H7 (cell line): Measurements from ENCODE around the gene GNAQ. TPM values are rescaled to one million over a fixed set of nuclear protein-coding genes. Genes with fewer than 3 reads are reported as not detected.
"Not testable (repeated sequence)": the region's sequence is repeated elsewhere in the genome, so short reads cannot be mapped to it uniquely, and the experiment has no call there.

ENCODE experiments used
- DNase-seq: peaks from one replicate; pipeline ENCODE4 v3.0.0; 2012
- H3K27me3 ChIP-seq: 2 replicates; pipeline ENCODE4 v1.6.0; 2011; ENCODE audit warnings: mild to moderate bottlenecking, low read length; ENCODE audit not compliant: control insufficient read depth, insufficient read depth
- H3K36me3 ChIP-seq: replicated peaks from 2 replicates; pipeline ENCODE4 v1.5.1; 2011; ENCODE audit warnings: low read length; ENCODE audit not compliant: control insufficient read depth, insufficient read depth
- H3K4me3 ChIP-seq: 2 replicates; pipeline ENCODE4 v1.5.1; 2011; ENCODE audit warnings: low read depth, mild to moderate bottlenecking, control low read depth, low read length, moderate library complexity; ENCODE audit not compliant: insufficient read depth
- total RNA-seq: library from RNA; depleted of rRNA; stranded (reverse); fragments of >200 nt; shearing (Covaris generic); gene quantifications from 2 replicates; pipeline ENCODE4 v1.2.3, GENCODE V29; 2014

GNAQ gene
- total RNA-seq, 1 experiment from 2014 or later: 24.8 TPM

- Histone ChIP-seq H3K4me3 (no peak overlapping the region), H3K27me3 (no peaks in the 10 kb centered on the region), H3K36me3 (no peaks in the 10 kb centered on the region; the same call in 1 of the 2 replicates)
- no peak for DNase-seq
Measured at GRCh38 chr9:77893706-77894105, 137.9 kb downstream of the GNAQ start.

GRCh38 chr9:77892955-77893514, 138.6 kb downstream of the GNAQ start:
- Histone ChIP-seq H3K4me3 (no peak overlapping the region), H3K27me3 (no peaks in the 10 kb centered on the region), H3K36me3 (no peaks in the 10 kb centered on the region; the same call in 1 of the 2 replicates)
- DNase-seq: no peak

GRCh38 chr9:77892171-77892570, 139.4 kb downstream of the GNAQ start:
- Histone ChIP-seq H3K4me3 (no peak overlapping the region), H3K36me3 (no peaks in the 10 kb centered on the region; the same call in 1 of the 2 replicates), H3K27me3 (no peaks in the 10 kb centered on the region)
- peak; percentile 10 for DNase-seq

GRCh38 chr9:77891128-77891800, 140.3 kb downstream of the GNAQ start:
- H3K36me3 ChIP-seq: no peaks in the 10 kb centered on the region; the same call in 1 of the 2 replicates
- DNase-seq: no peak
- no peak overlapping the region for H3K4me3 ChIP-seq
- no peaks in the 10 kb centered on the region for H3K27me3 ChIP-seq

- Histone ChIP-seq H3K27me3 (no peaks in the 10 kb centered on the region), H3K4me3 (no peak overlapping the region), H3K36me3 (no peaks in the 10 kb centered on the region)
- no peak for DNase-seq
Measured at GRCh38 chr9:77887662-77888061, 143.9 kb downstream of the GNAQ start.

- Histone ChIP-seq H3K27me3 (no peaks in the 10 kb centered on the region), H3K4me3 (no peak overlapping the region), H3K36me3 (no peaks in the 10 kb centered on the region)
- no peak for DNase-seq
Measured at GRCh38 chr9:77885104-77885672, 146.4 kb downstream of the GNAQ start.

GRCh38 chr9:77883846-77884771, 147.5 kb downstream of the GNAQ start:
- no peaks in the 10 kb centered on the region for H3K27me3 ChIP-seq
- no peaks in the 10 kb centered on the region for H3K36me3 ChIP-seq
- no peak overlapping the region for H3K4me3 ChIP-seq
- peak; percentile 4 for DNase-seq

- H3K27me3 ChIP-seq: no peaks in the 10 kb centered on the region
- H3K4me3 ChIP-seq: no peak overlapping the region
- DNase-seq: no peak
Measured at GRCh38 chr9:77883133-77883532, 148.5 kb downstream of the GNAQ start.

GRCh38 chr9:77882294-77882693, 149.3 kb downstream of the GNAQ start:
- Histone ChIP-seq H3K36me3 (no peaks in the 10 kb centered on the region), H3K27me3 (no peaks in the 10 kb centered on the region), H3K4me3 (no peak overlapping the region)
- DNase-seq: no peak

More at GRCh38 chr9:77883133-77883532, 148.5 kb downstream of the GNAQ start:
- H3K36me3 ChIP-seq: no peaks in the 10 kb centered on the region

GRCh38 chr9:77881634-77882033, 150.0 kb downstream of the GNAQ start:
- not testable (repeated sequence) for H3K36me3 ChIP-seq, H3K4me3 ChIP-seq, DNase-seq, H3K27me3 ChIP-seq

GRCh38 chr9:77881111-77881510, 150.5 kb downstream of the GNAQ start:
- no peaks in the 10 kb centered on the region for H3K36me3 ChIP-seq
- DNase-seq: no peak
- no peak overlapping the region for H3K4me3 ChIP-seq
- H3K27me3 ChIP-seq: no peaks in the 10 kb centered on the region

GRCh38 chr9:77879437-77879943, 152.1 kb downstream of the GNAQ start:
- Histone ChIP-seq H3K27me3 (no peaks in the 10 kb centered on the region), H3K4me3 (no peak overlapping the region), H3K36me3 (no peaks in the 10 kb centered on the region)
- no peak for DNase-seq

GRCh38 chr9:77878793-77879192, 152.8 kb downstream of the GNAQ start:
- not testable (repeated sequence) for DNase-seq, H3K36me3 ChIP-seq, H3K4me3 ChIP-seq, H3K27me3 ChIP-seq

- no peak for DNase-seq
- no peaks in the 10 kb centered on the region for H3K36me3 ChIP-seq
- H3K27me3 ChIP-seq: no peaks in the 10 kb centered on the region
- no peak overlapping the region for H3K4me3 ChIP-seq
Measured at GRCh38 chr9:77877976-77878375, 153.6 kb downstream of the GNAQ start.
